ENCODE measurements around the gene ZNF43.
A peak's percentile ranks its signal among the peaks of the same experiment; 100 is the strongest.
"Not testable (repeated sequence)": the region's sequence is repeated elsewhere in the genome, so short reads cannot be mapped to it uniquely, and the experiment has no call there.

The ZNF43 gene

DNA sequence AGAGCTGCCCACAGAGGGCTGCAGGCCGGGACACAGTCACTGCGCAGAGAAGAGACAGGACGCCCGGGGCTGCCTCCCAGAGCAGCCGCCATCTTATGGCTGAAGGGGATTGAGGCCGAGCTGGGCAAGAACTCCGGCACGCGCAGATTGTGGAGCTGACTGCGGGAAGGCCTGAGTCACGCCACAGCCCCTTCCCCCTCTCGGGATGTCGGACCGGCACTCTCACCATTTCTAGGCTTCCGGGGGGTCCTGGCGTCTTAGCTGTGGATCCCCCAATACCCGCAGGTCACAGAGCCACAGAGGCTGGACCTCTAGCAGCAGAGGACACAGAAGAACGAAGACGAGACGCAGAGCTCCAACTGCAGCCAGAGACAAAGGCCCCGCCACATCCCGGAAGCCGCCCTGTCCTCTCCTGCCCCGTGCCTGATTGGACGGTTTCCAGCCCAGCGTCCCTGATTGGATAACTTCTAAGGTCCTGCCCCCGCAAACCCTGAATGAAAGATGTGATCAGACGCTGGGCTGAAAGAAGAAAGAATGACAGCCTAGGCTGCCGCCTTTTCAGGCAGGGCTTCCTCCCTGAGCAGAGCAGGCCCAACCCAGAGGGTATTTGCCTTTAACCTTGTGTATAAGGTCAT, at the start of gene ZNF43:
TSS of gene ZNF43 (minus strand) at position 373 of the 635 bp plus-strand sequence. CDS start at position 229, 144 bp downstream.
- Mint-ChIP-seq H3K4me1 (peaks cover 25% of the 10 kb centered on the region), H3K4me3 (peak within 1 kb of the TSS; percentile 94), H3K27me3 (no peaks in the 10 kb centered on the region), H3K27ac (peak within 1 kb of the TSS; percentile 99), H3K9me3 (peaks cover 28% of the 10 kb centered on the region), H3K36me3 (peaks cover 69% of the 10 kb centered on the region)
- peak; percentile 95 for DNase-seq
- CTCF ChIA-PET: interaction anchor here (1.7 kb wide), 1 partner anchor 16 kb away, joined by 4 read pairs; no protein-coding TSS in a partner anchor

DNA sequence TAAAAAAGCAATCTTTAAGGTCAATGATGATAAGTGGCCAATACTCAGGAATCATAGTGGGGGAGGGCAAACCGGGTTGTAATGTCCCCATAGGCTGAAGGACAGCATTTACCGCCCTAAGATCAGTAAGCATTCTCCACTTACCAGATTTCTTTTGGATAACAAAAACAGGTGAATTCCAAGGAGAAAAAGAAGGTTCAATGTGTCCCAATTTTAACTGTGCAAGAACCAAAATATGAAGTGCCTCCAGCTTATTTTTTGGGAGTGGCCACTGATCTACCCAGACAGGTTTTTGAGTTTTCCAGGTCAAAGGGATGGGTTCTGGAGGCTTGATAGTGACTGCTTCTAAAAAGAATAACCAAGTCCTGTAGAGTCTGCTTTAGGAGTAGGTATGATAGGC, 49.5 kb upstream of the ZNF43 start:
- H3K9me3 Mint-ChIP-seq: peaks cover 28% of the 10 kb centered on the region
- H3K36me3 Mint-ChIP-seq, H3K4me1 Mint-ChIP-seq, H3K27me3 Mint-ChIP-seq, H3K27ac Mint-ChIP-seq, CTCF ChIA-PET, H3K4me3 Mint-ChIP-seq, DNase-seq: not testable (repeated sequence)

DNA sequence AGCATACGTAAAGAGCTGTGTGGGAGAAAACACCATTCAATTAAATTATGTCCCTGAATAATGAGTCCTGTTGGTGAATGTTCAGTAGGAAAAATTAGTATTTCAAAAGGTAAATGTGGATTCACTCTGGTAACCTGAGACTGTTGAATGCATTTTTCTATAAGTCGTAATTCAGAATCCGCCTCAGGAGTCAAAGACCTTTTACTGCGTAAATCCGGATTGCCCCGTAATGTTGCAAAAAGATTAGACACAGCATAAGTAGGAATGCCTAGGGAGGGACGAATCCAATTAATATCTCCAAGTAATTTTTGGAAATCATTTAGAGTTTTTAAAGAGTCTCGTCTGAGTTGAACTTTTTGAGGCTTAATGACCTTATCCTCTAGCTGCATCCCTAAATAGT, 48.8 kb upstream of the ZNF43 start:
- H3K36me3 Mint-ChIP-seq, H3K27ac Mint-ChIP-seq, H3K4me3 Mint-ChIP-seq, H3K4me1 Mint-ChIP-seq, H3K27me3 Mint-ChIP-seq, CTCF ChIA-PET, DNase-seq: not testable (repeated sequence)
- H3K9me3 Mint-ChIP-seq: peaks cover 28% of the 10 kb centered on the region

DNA sequence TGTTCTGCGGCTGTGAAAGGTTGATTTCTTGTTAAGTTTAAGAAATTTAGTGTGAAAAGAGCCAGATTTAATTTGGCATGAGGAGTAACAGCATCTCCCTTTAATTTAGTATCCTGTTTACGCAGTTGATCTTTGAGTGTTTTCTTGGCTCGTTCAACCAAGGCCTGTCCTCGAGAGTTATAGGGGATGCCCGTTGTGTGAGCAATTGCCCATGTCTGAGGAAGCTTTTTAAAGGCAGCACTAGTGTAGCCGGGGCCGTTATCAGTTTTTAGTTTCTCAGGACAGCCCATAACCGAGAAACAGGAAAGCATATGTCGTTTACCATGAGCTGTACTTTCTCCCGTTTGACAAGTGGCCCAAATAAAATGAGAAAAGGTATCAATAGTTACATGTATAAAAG, 47.5 kb upstream of the ZNF43 start:
- Mint-ChIP-seq H3K9me3 (peaks cover 31% of the 10 kb centered on the region), H3K36me3 (no peaks in the 10 kb centered on the region), H3K4me3 (no peak overlapping the region), H3K4me1 (no peaks in the 10 kb centered on the region), H3K27me3 (no peaks in the 10 kb centered on the region), H3K27ac (no peak overlapping the region)
- no peak for DNase-seq
- CTCF ChIA-PET: no interaction called here

DNA sequence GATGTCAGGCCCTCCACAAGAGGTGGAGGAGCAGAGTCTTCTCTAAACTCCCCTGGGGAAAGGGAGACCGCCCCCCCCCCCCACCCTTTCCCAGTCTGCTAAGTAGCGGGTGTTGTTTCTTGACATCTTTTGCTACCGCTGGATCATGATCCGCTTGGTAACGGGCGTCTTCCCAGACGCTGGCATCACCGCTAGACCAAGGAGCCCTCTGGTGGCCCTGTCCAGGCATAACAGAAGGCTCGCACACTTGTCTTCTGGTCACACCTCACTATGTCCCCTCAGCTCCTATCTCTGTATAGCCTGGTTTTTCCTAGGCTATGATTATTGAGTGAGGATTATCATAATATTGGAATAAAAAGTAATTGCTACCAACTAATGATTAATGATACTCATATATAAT, 44.8 kb upstream of the ZNF43 start:
- H3K4me1 Mint-ChIP-seq, CTCF ChIA-PET: not testable (repeated sequence)
- DNase-seq: peak; percentile 22

DNA sequence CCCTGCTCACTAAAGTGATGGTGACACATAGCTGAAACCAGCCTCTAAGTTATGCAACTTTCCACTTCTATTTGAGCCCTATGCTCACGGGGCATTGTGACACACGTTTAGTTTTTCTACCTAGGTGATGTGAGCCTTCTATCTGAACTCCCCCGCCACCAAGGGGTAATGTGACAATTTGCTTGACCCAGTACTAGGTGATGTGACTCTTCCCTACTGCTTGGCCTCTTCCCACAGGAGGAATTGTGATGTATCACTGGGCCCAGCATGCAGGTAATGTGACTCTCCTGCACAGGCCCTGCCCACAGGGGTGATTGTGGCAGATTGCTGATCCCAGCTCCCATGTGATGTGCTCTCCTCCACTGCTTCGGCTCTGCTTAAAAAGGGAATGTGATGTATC, 42.7 kb upstream of the ZNF43 start:
- H3K4me1 Mint-ChIP-seq: no peaks in the 10 kb centered on the region
- peaks cover 17% of the 10 kb centered on the region for H3K9me3 Mint-ChIP-seq
- H3K4me3 Mint-ChIP-seq: no peak overlapping the region
- H3K36me3 Mint-ChIP-seq: no peaks in the 10 kb centered on the region
- no peak overlapping the region for H3K27ac Mint-ChIP-seq
- H3K27me3 Mint-ChIP-seq: no peaks in the 10 kb centered on the region
- DNase-seq: no peak
- CTCF ChIA-PET: no interaction called here

More for the DNA sequence above, 44.8 kb upstream of the ZNF43 start:
- H3K27me3 Mint-ChIP-seq, H3K36me3 Mint-ChIP-seq, H3K27ac Mint-ChIP-seq, H3K4me3 Mint-ChIP-seq: not testable (repeated sequence)
- H3K9me3 Mint-ChIP-seq: peaks cover 30% of the 10 kb centered on the region

DNA sequence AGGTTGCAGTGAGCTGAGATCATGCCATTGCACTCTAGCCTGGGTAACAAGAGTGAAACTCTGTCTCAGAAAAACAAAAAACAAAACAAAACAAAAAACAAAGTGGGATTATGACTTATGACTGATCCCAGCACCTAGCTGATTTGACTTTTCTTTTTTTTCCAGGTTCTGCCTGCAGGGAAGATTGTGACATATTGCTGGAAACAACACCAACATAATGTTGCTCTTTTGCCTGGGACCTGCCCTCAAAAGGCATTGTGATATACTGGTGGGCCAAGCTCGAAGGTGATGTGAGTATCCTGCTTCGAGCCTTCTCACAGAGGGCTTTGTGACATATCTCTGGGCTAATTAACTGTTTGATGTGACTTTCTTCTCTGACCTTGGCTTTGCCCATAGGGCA, 42.0 kb upstream of the ZNF43 start:
- H3K27ac Mint-ChIP-seq: no peak overlapping the region
- CTCF ChIA-PET: no interaction called here

DNA sequence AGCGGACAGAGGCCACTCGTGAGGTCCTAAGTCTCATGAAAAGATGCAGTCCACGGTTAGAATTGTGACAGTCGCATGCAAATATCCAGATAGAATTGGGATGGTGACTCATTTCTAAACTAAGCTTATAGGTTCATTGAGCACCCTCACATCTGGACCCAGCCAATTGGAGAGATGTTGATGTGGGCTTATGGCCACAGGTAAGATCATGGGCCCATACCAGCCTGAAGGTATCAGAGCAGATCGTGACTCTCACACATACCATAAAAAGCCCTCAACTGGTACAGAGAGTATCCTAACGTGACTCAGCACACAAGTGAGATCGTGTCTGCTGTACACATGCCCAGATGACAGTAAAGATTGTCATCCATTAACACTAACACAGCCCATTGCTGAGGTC, 40.6 kb upstream of the ZNF43 start:
- H3K36me3 Mint-ChIP-seq, H3K27me3 Mint-ChIP-seq, H3K27ac Mint-ChIP-seq, H3K4me3 Mint-ChIP-seq, H3K4me1 Mint-ChIP-seq, CTCF ChIA-PET, H3K9me3 Mint-ChIP-seq, DNase-seq: not testable (repeated sequence)

More for the DNA sequence above, 42.0 kb upstream of the ZNF43 start:
- Mint-ChIP-seq H3K27me3 (no peaks in the 10 kb centered on the region), H3K4me3 (no peak overlapping the region), H3K4me1 (no peaks in the 10 kb centered on the region), H3K36me3 (no peaks in the 10 kb centered on the region), H3K9me3 (peaks cover 15% of the 10 kb centered on the region)
- DNase-seq: no peak

DNA sequence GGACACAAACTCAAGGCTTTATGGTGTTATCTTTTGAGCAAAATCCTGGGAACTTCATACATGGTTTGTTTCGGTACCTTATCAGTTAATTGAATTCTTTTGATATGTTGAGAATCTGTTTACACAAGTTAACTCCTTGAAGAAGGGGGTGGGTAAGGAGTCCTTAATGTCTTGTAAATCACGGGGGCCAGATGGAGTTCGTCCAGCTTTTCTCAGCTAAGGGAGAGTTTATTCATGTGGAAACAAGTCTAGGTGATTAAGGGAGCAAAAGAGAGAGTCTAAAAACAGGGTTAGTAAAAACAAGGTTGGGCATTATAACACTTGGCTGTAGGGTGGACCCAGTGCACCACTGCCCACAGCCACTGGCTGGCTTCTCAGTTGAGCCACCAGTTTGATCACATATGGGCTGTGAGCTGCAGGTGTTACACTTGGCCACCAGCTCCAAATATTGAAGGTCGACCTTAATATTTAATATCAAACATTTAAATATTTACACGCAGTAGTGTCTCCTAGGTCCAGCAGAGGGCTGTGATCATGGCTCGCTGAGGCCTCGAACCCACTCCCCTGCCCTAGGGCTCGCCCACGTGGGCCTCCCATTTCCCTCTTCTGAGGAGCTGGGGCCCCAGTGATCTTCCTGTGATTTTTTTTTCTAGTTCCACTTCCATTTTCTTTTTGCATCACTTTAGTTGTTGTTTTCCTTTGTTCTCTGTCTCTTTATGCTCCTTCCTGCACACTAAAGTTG, 21.0 kb upstream of the ZNF43 start:
- no peak for DNase-seq
- Mint-ChIP-seq H3K27me3 (no peaks in the 10 kb centered on the region), H3K36me3 (peaks cover 9% of the 10 kb centered on the region), H3K27ac (no peak overlapping the region), H3K9me3 (peaks cover 31% of the 10 kb centered on the region), H3K4me3 (no peak overlapping the region), H3K4me1 (peaks cover 6% of the 10 kb centered on the region)
- CTCF ChIA-PET: no interaction called here

DNA sequence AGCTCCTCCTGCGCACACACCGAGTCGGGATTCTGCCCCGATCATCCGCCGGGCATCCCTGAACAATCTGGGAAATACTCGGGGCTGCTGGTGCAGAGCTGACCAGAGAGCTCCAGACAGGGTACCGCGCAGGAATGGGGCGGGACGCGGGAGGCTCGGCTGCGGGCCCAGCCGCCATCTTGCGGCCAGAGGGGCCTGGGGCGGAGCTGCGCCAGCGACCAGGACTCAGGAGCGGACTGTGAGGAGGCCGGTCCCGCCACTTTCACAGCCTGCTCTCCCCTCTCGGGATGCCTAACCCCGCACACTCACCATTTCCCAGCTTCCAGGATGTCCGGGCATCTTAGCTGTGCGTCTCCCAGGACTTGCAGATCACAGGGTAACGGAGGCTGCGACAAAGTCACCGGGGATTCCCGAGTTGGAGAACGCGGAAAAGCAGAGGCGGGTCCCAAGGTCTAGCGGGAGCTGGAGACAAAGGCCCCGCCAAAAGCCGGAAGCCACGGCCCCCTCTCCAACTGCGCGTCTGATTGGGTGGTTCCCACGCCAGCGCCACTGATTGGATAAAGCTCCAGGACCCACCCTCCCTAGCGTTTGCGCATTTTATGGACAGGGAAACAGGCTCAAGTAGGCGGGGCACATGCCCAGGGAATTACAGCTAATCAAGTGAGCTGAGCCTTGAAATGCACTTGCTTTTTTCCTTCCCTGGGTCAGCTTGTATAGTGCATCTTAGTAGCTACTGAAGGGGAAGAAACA, 15.8 kb upstream of the ZNF43 start:
- Mint-ChIP-seq H3K36me3 (peaks cover 45% of the 10 kb centered on the region), H3K4me3 (peak overlapping the region; percentile 89)
- CTCF ChIA-PET: interaction anchor here (0.9 kb wide), 1 partner anchor 16 kb away, joined by 4 read pairs; the partner anchor contains the start of gene ZNF43

DNA sequence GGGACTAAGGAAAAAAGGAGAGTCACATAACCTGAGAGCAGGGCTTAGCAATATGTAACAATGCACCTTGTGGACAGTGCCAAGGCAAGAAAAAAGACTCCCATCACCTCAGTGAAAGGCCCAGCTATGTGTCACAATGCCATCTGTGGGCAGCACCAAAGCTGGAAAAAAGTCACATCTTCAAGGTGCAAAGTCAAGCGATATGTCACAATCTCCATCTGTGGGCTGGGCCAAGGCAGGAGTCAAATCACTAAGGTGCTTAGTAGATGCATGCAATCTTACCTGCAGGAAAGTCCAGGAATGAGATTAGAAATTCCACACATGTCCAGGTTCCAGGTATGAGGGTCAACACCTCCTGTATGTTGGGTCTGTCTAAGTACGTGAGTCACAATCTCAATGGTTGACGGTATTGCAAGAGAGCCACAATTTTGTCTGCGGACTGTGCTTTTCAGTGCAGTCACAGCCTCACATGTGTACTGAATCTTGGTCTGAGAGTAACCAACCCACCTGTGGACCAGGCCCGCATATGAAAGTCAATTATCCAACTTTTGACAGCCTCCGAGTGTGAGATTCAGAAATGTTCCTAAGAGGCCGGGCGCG, 14.8 kb upstream of the ZNF43 start:
- CTCF ChIA-PET: no interaction called here
- Mint-ChIP-seq H3K4me1 (peaks cover 31% of the 10 kb centered on the region), H3K4me3 (peak overlapping the region; percentile 89), H3K36me3 (peaks cover 55% of the 10 kb centered on the region), H3K9me3 (peaks cover 26% of the 10 kb centered on the region), H3K27me3 (no peaks in the 10 kb centered on the region), H3K27ac (no peak overlapping the region)
- DNase-seq: no peak

More for the DNA sequence above, 15.8 kb upstream of the ZNF43 start:
- peaks cover 28% of the 10 kb centered on the region for H3K4me1 Mint-ChIP-seq
- peaks cover 35% of the 10 kb centered on the region for H3K9me3 Mint-ChIP-seq
- H3K27me3 Mint-ChIP-seq: no peaks in the 10 kb centered on the region
- peak; percentile 92 for DNase-seq
- H3K27ac Mint-ChIP-seq: peak overlapping the region; percentile 90

DNA sequence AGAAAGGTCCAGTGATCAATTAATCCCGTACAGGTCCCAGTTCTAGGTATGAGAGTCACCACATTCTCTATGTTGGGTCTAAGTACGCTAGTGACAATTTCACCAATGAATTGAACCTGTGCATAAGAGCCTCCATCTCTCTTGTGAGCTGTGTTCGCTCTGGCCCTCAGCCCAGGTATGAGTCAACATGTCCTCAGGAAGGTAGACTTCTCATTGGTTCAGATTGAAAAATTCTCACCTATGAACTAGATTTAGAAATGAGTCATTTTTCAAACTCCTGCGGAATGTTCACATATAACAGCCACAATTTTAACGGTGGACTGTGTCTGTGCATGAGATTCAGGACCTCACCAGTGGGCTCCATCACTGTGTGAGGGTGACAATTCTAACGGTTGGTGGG, 12.7 kb upstream of the ZNF43 start:
- peaks cover 26% of the 10 kb centered on the region for H3K9me3 Mint-ChIP-seq
- H3K4me3 Mint-ChIP-seq: no peak overlapping the region
- CTCF ChIA-PET: no interaction called here
- no peaks in the 10 kb centered on the region for H3K27me3 Mint-ChIP-seq
- H3K36me3 Mint-ChIP-seq: peaks cover 71% of the 10 kb centered on the region
- no peak for DNase-seq
- no peak overlapping the region for H3K27ac Mint-ChIP-seq
- H3K4me1 Mint-ChIP-seq: peaks cover 31% of the 10 kb centered on the region

DNA sequence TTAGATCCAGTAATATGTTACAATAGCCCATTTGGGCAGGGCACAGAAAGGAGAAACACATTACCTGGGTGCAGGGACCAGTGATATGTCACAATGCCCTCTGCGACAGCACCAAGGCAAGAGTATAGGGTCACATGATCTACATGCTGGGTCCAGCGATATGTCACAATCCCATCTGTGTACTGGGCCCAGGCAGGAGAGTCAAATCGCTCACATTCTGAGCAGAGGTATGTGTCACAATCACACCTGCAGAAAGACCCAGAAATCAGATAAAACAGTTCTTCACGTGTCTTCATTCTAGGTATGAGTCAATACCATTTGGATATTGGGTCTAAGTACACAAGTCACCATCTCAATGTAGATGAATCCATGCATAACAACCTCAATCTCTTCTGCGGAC, 7.1 kb upstream of the ZNF43 start:
- Mint-ChIP-seq H3K4me1 (peaks cover 5% of the 10 kb centered on the region), H3K36me3 (peaks cover 89% of the 10 kb centered on the region), H3K27ac (no peak overlapping the region), H3K4me3 (no peak overlapping the region), H3K27me3 (no peaks in the 10 kb centered on the region), H3K9me3 (peaks cover 28% of the 10 kb centered on the region)
- DNase-seq: no peak
- CTCF ChIA-PET: no interaction called here

DNA sequence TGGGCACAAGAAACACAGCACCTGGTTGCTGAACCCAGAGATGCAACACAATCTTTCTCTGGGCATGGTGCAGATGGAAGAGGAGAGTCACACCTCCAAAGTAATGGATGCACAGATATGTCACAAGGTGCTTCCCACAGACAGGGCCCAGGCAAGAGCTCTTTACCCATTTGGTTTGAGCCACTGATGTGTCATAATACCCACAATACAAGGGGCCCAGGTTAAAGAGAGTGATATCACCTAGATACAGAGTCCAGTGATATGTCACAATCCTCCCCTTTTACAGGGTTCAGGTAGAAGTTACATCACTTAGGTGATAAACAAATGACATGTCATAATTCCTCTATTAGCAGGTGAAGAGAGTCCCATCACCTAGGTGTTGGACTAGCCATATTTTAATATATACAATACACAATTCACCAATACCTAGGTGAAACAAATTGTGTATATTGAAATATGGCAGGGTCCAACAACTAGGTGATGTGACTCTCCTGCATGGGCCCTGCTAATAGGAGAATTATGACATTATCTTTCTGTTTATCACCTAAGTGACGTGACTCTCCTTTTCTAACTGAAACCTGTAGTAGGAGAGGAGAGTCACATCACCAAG, 5.6 kb upstream of the ZNF43 start:
- H3K9me3 Mint-ChIP-seq: peaks cover 28% of the 10 kb centered on the region
- no peak overlapping the region for H3K27ac Mint-ChIP-seq
- peaks cover 5% of the 10 kb centered on the region for H3K4me1 Mint-ChIP-seq
- CTCF ChIA-PET: no interaction called here
- H3K36me3 Mint-ChIP-seq: peaks cover 80% of the 10 kb centered on the region
- DNase-seq: no peak
- no peaks in the 10 kb centered on the region for H3K27me3 Mint-ChIP-seq
- no peak overlapping the region for H3K4me3 Mint-ChIP-seq
